HG03565 (cell line): ENCODE results near the gene TNPO2.

Experiments used
- ATAC-seq: cut with Tn5 transposase; IDR thresholded peaks from one replicate; pipeline ENCODE4 v1.9.1; 2021; ENCODE audit warnings: mild to moderate bottlenecking, moderate library complexity; ENCODE audit not compliant: unreplicated experiment

Gene TNPO2

GRCh38 chr19:12652219-12652618 lies 71.5 kb downstream of the TNPO2 start:
- ATAC-seq: no peak

GRCh38 chr19:12649941-12650340 lies 73.8 kb downstream of the TNPO2 start:
- no peak for ATAC-seq
